GM12892 (cell line): Measurements from ENCODE around the gene NPAS2.

Experiments used
- POLR2A ChIP-seq: IDR thresholded peaks from 2 replicates; pipeline ENCODE4 v1.6.1; 2011; ENCODE audit warnings: low read depth, low read length, control low read depth
- POLR2AphosphoS5 ChIP-seq: IDR thresholded peaks from 2 replicates; pipeline ENCODE4 v1.6.1; 2011; ENCODE audit warnings: low read depth, low read length, control low read depth
- TAF1 ChIP-seq: IDR thresholded peaks from 2 replicates; pipeline ENCODE4 v1.6.1; 2011; ENCODE audit warnings: low read depth, mild to moderate bottlenecking, control low read depth, low read length, borderline replicate concordance

- no peak for TF ChIP-seq POLR2AphosphoS5
- TF ChIP-seq TAF1: no peak
- no peak for TF ChIP-seq POLR2A
These were observed 26.0 kb upstream of the NPAS2 start for GRCh38 chr2:100793982-100794381.
